ENCODE data around the gene ALDH1A1.
A peak's percentile ranks its signal among the peaks of the same experiment; 100 is the strongest.

DNA sequence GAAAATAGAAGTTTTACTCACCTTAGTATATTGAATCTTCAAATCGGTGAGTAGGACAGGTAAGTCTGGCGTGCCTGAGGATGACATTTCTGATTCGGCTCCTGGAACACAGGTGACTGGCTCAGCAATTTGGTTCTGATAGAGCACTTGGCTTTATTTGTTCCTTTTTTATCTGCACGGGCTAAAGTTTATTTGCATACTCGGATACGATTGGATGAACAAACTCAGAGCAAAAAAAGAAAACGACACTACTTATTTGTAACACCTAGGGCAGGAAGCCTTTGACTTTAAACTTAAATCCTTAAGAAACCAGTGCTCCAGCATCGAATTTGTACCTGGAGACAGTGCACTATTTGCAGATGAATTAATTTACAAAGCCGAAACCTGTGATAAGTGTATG, at the start of gene ALDH1A1:
- TF ChIP-seq, protein P1, sequence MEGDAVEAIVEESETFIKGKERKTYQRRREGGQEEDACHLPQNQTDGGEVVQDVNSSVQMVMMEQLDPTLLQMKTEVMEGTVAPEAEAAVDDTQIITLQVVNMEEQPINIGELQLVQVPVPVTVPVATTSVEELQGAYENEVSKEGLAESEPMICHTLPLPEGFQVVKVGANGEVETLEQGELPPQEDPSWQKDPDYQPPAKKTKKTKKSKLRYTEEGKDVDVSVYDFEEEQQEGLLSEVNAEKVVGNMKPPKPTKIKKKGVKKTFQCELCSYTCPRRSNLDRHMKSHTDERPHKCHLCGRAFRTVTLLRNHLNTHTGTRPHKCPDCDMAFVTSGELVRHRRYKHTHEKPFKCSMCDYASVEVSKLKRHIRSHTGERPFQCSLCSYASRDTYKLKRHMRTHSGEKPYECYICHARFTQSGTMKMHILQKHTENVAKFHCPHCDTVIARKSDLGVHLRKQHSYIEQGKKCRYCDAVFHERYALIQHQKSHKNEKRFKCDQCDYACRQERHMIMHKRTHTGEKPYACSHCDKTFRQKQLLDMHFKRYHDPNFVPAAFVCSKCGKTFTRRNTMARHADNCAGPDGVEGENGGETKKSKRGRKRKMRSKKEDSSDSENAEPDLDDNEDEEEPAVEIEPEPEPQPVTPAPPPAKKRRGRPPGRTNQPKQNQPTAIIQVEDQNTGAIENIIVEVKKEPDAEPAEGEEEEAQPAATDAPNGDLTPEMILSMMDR (IDR thresholded peaks at IDR 0.05; ENCODE audit: extremely low read depth in 1 of 2, insufficient read depth in 1 of 2, low read depth in 1 of 2, low read length in 2 of 2): no peak
- no peak for TF ChIP-seq POLR2AphosphoS5 (IDR thresholded peaks at IDR 0.05; ENCODE audit: insufficient read depth, low read depth, low read length)
- TF ChIP-seq FOS (IDR thresholded peaks at IDR 0.05; ENCODE audit: borderline replicate concordance, insufficient read depth, low read length): no peak
- peak; percentile 55 for TF ChIP-seq POLR2A (IDR thresholded peaks at IDR 0.05; ENCODE audit: low read depth, low read length)
- TF ChIP-seq EZH2 (IDR thresholded peaks at IDR 0.05; ENCODE audit: borderline replicate concordance, low read depth, low read length, severe bottlenecking): no peak
- TF ChIP-seq, protein P2, sequence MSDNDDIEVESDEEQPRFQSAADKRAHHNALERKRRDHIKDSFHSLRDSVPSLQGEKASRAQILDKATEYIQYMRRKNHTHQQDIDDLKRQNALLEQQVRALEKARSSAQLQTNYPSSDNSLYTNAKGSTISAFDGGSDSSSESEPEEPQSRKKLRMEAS (IDR thresholded peaks at IDR 0.05; ENCODE audit: insufficient read depth, insufficient read length): no peak
- TF ChIP-seq MYC (IDR thresholded peaks at IDR 0.05; ENCODE audit: low read depth, low read length): no peak
- no peak for TF ChIP-seq JUN (IDR thresholded peaks at IDR 0.05; ENCODE audit: borderline replicate concordance, insufficient read depth, insufficient read length, low read depth)
- TF ChIP-seq GATA2 (IDR thresholded peaks at IDR 0.05; ENCODE audit: insufficient read depth, insufficient read length, low read depth, low read length): no peak
